Measurements from ENCODE around the gene IL18RAP.

The IL18RAP gene

DNA sequence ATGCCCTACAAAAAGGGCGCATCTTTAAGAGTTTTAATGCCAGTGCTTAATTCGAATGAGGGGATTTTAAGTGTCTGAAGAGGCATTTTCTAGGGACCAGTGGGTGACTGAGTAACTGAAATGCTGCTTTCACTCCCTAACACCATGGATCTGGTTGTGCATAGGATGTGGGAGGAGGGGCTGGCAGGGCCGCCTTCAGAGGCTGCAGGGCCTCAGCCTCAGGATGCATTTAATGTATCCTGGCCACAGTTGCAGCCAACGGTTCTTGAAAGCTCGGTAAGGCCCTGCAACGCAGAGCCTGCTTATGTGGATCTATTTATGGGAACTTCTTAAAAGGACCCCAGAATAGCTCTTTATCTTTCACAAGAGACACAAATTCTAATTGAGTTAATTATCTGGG lies 25.8 kb upstream of the IL18RAP start:
- ChIA-PET POLR2A (no interaction called here), CTCF (interaction anchor here (0.8 kb wide), 1 partner anchor 12 kb away, joined by 3 read pairs; no protein-coding TSS in a partner anchor)
- TF ChIP-seq, protein P1, sequence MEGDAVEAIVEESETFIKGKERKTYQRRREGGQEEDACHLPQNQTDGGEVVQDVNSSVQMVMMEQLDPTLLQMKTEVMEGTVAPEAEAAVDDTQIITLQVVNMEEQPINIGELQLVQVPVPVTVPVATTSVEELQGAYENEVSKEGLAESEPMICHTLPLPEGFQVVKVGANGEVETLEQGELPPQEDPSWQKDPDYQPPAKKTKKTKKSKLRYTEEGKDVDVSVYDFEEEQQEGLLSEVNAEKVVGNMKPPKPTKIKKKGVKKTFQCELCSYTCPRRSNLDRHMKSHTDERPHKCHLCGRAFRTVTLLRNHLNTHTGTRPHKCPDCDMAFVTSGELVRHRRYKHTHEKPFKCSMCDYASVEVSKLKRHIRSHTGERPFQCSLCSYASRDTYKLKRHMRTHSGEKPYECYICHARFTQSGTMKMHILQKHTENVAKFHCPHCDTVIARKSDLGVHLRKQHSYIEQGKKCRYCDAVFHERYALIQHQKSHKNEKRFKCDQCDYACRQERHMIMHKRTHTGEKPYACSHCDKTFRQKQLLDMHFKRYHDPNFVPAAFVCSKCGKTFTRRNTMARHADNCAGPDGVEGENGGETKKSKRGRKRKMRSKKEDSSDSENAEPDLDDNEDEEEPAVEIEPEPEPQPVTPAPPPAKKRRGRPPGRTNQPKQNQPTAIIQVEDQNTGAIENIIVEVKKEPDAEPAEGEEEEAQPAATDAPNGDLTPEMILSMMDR (IDR thresholded peaks at IDR 0.05; ENCODE audit: insufficient read depth, low read length, missing control alignments): no peak
- no peak overlapping the region for H3K4me3 ChIP-seq (ENCODE audit: low read depth, low read length)
- no peak for DNase-seq (ENCODE audit: low read depth, low spot score)

DNA sequence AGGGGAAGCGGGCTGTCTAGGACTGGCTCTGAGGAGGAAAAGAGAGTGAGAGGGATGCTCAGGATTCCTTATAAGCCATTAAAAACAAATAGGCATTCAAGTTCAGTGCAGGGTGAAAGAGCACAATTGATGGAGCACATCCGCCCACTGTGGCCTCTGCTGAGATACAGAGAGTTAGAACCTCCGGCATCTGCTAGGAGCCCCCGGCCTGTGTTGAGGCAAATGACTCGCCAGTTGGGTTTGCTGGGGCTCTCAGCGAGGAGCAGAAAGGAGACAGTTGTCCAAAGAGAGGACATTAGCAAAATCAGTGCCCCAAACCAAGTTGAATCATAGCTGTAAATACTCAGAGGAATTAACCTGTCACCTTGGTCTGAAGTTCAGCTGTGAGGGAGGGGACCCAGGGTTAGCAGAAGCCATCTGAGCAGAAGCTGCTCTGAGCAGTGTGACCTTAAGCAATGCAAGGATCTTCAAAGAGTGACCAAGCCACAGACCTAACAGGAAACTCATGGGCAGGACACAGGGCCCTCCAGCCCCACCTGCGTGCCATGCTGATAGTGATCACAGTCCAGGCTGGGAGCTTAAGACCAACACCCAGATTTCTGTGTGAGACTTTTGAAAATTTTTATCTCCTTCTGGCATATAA lies 23.3 kb upstream of the IL18RAP start:
- CTCF ChIA-PET: no interaction called here
- TF ChIP-seq, protein P1 (IDR thresholded peaks at IDR 0.05; ENCODE audit: insufficient read depth, low read length, missing control alignments): no peak
- no peak overlapping the region for H3K4me3 ChIP-seq (ENCODE audit: low read depth, low read length)
- POLR2A ChIA-PET: no interaction called here
- DNase-seq (ENCODE audit: low read depth, low spot score): no peak

DNA sequence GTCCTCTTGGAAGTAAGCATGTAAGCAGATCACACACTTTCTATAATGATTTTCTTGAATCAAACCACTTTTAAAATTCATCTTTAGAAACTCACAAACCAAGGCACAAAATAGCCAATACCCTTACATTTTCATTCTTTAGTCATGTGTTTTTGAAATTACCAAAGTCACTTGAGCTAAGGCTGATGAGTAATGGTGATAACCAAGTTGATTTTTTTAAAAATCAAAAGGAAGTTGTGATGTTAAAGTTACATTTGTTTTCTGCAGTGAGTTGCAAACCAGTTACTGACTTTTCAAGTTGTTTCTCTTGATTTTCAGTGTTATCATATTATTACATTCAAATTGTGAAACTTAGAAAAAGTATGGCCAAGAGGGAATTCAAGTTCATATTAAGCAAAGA lies 21.5 kb upstream of the IL18RAP start:
- no peak for DNase-seq (ENCODE audit: low read depth, low spot score)
- ChIA-PET POLR2A (no interaction called here), CTCF (no interaction called here)
- H3K4me3 ChIP-seq (ENCODE audit: low read depth, low read length): no peak overlapping the region
- TF ChIP-seq, protein P1 (IDR thresholded peaks at IDR 0.05; ENCODE audit: insufficient read depth, low read length, missing control alignments): no peak

DNA sequence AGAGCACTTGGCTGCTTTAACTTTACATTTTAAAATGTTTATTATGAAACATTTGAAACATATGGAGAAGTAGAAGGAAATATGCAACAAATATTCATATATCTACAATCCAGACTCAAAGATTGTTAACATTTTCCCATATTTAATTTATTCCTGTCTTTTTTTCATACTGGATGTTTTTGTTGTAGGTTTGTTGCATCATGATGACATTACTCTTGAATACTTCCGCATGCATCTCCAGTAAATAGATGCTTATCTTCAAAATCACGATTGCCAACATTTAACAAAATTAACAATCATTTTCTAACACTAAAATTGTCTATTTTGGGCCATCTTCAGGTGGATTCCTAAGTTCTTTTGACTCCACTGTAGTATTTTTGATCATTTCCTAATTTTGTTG lies 21.1 kb upstream of the IL18RAP start:
- ChIA-PET POLR2A (no interaction called here), CTCF (no interaction called here)
- no peak overlapping the region for H3K4me3 ChIP-seq (ENCODE audit: low read depth, low read length)
- no peak for DNase-seq (ENCODE audit: low read depth, low spot score)
- TF ChIP-seq, protein P1 (IDR thresholded peaks at IDR 0.05; ENCODE audit: insufficient read depth, low read length, missing control alignments): no peak

DNA sequence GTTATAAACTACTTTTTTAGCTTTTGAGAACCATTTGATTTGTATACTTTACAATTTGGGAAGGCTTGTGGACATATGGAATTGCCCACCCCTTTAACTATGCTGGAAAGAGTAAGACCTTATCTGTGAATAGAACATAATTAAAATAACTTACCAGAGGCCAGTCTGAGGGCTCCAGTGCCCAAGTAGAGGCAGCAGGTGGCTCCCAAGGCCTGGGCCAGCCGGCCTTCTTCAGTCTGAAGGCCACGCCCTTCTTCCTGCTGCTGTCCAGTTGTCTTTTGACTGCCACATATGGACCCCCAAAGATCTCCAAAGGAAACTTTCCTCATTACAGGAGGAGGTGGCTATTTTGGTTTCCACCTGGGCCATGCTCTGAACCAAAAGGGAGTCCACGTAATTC lies 12.0 kb upstream of the IL18RAP start:
- TF ChIP-seq, protein P1 (IDR thresholded peaks at IDR 0.05; ENCODE audit: insufficient read depth, low read length, missing control alignments): no peak
- no peak for DNase-seq (ENCODE audit: low read depth, low spot score)
- POLR2A ChIA-PET: no interaction called here
- no peak overlapping the region for H3K4me3 ChIP-seq (ENCODE audit: low read depth, low read length)
- CTCF ChIA-PET: no interaction called here

DNA sequence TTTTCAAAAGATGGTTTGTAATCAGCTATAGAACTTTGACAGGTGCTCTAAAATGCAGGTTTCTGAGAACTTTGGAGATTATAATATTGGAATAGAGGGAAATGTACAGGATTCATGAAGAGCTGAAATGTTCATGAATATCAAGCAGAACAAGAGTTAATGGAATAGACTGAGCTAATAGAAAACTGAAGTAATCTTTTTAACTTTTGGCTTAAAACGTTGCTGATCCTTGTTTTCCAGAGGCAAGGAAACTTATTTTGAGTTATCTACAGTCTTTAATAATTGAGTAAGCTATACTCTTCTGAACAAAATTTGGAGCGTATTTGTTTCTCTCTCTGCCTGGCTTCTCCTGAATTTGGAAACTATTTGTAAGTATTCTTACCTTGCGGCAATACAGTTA lies 10.8 kb upstream of the IL18RAP start:
- no peak overlapping the region for H3K4me3 ChIP-seq (ENCODE audit: low read depth, low read length)
- POLR2A ChIA-PET: no interaction called here
- CTCF ChIA-PET: no interaction called here
- TF ChIP-seq, protein P1 (IDR thresholded peaks at IDR 0.05; ENCODE audit: insufficient read depth, low read length, missing control alignments): no peak
- no peak for DNase-seq (ENCODE audit: low read depth, low spot score)
